ENCODE results near the gene DDHD1.

The DDHD1 gene

DNA sequence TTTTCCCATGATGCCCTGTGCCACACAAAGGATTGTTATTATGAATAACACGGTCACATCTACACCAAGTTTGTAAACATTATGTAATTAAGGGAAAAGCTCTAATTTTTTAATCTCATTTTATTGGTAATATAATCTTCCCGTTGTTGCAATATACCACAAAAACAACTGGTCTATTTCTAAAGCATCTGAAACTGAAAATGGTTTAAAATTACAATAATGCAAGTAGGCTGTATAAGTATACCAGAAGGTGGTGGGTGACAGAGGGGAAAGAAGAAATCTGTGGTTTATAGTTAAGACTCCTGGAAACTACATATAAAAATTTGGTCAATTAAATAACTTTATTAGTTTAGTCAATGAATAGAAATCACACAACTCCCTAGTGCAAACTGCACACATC lies 5.2 kb downstream of the DDHD1 start:
- no peak overlapping the region for H3K27ac ChIP-seq (ENCODE audit: poor library complexity, severe bottlenecking)
- DNase-seq (ENCODE audit: low spot score): no peak
- peaks cover 9% of the 10 kb centered on the region for H3K4me1 ChIP-seq (ENCODE audit: insufficient read depth, poor library complexity, severe bottlenecking)
- no peaks in the 10 kb centered on the region for H3K27me3 ChIP-seq (ENCODE audit: insufficient read depth, poor library complexity, severe bottlenecking)
- ATAC-seq (ENCODE audit: low read depth): no peak
- peaks cover 4% of the 10 kb centered on the region; the same call in 1 of the 2 replicates for H3K36me3 ChIP-seq (ENCODE audit: low read depth)
- no peaks in the 10 kb centered on the region for H3K9me3 ChIP-seq (ENCODE audit: severe bottlenecking)
- no peak overlapping the region for H3K4me3 ChIP-seq (ENCODE audit: severe bottlenecking)
- TF ChIP-seq, protein P1, sequence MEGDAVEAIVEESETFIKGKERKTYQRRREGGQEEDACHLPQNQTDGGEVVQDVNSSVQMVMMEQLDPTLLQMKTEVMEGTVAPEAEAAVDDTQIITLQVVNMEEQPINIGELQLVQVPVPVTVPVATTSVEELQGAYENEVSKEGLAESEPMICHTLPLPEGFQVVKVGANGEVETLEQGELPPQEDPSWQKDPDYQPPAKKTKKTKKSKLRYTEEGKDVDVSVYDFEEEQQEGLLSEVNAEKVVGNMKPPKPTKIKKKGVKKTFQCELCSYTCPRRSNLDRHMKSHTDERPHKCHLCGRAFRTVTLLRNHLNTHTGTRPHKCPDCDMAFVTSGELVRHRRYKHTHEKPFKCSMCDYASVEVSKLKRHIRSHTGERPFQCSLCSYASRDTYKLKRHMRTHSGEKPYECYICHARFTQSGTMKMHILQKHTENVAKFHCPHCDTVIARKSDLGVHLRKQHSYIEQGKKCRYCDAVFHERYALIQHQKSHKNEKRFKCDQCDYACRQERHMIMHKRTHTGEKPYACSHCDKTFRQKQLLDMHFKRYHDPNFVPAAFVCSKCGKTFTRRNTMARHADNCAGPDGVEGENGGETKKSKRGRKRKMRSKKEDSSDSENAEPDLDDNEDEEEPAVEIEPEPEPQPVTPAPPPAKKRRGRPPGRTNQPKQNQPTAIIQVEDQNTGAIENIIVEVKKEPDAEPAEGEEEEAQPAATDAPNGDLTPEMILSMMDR (IDR thresholded peaks at IDR 0.05; ENCODE audit: poor library complexity, severe bottlenecking): no peak

DNA sequence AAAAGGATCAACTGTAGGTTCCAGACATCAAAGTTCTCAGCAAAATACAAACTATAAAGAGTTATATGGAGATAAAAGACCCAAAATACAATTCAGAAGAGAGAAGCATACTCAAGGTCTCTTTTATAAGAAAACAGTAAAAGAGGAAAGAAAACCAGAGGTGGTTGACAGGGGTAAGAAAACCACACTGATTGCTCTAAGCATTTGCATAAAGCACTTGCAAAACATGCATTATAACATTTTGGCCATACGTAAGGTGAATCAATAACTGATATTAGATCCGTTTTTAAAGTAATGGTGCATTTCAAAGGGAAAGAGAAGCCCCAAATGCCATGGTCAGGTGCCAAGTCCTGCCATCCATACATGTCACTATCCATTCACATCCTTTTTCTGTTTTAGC lies 5.9 kb downstream of the DDHD1 start:
- Histone ChIP-seq H3K4me1 (ENCODE audit: insufficient read depth, poor library complexity, severe bottlenecking) (peaks cover 9% of the 10 kb centered on the region), H3K4me3 (ENCODE audit: severe bottlenecking) (no peak overlapping the region), H3K27ac (ENCODE audit: poor library complexity, severe bottlenecking) (no peak overlapping the region), H3K27me3 (ENCODE audit: insufficient read depth, poor library complexity, severe bottlenecking) (no peaks in the 10 kb centered on the region), H3K36me3 (ENCODE audit: low read depth) (peaks cover 4% of the 10 kb centered on the region; the same call in 1 of the 2 replicates), H3K9me3 (ENCODE audit: severe bottlenecking) (no peaks in the 10 kb centered on the region)
- ATAC-seq (ENCODE audit: low read depth) (no peak), DNase-seq (ENCODE audit: low spot score) (no peak)
- TF ChIP-seq, protein P1 (IDR thresholded peaks at IDR 0.05; ENCODE audit: poor library complexity, severe bottlenecking): no peak

GRCh38 chr14:53146739-53147138 lies 6.4 kb downstream of the DDHD1 start:
- ATAC-seq (ENCODE audit: low read depth) (no peak), DNase-seq (ENCODE audit: low spot score) (no peak)
- Histone ChIP-seq H3K4me1 (ENCODE audit: insufficient read depth, poor library complexity, severe bottlenecking) (peaks cover 9% of the 10 kb centered on the region), H3K9me3 (ENCODE audit: severe bottlenecking) (no peaks in the 10 kb centered on the region), H3K4me3 (ENCODE audit: severe bottlenecking) (no peak overlapping the region), H3K27ac (ENCODE audit: poor library complexity, severe bottlenecking) (no peak overlapping the region), H3K27me3 (ENCODE audit: insufficient read depth, poor library complexity, severe bottlenecking) (no peaks in the 10 kb centered on the region), H3K36me3 (ENCODE audit: low read depth) (peaks cover 4% of the 10 kb centered on the region; the same call in 1 of the 2 replicates)
- TF ChIP-seq, protein P1 (IDR thresholded peaks at IDR 0.05; ENCODE audit: poor library complexity, severe bottlenecking): no peak

GRCh38 chr14:53144244-53144643 lies 8.9 kb downstream of the DDHD1 start:
- DNase-seq (ENCODE audit: low spot score) (no peak), ATAC-seq (ENCODE audit: low read depth) (no peak)
- no peak overlapping the region for H3K4me3 ChIP-seq (ENCODE audit: severe bottlenecking)
- no peaks in the 10 kb centered on the region for H3K4me1 ChIP-seq (ENCODE audit: insufficient read depth, poor library complexity, severe bottlenecking)
- H3K9me3 ChIP-seq (ENCODE audit: severe bottlenecking): peaks cover 12% of the 10 kb centered on the region
- H3K27me3 ChIP-seq (ENCODE audit: insufficient read depth, poor library complexity, severe bottlenecking): no peaks in the 10 kb centered on the region
- TF ChIP-seq, protein P1 (IDR thresholded peaks at IDR 0.05; ENCODE audit: poor library complexity, severe bottlenecking): no peak
- H3K36me3 ChIP-seq (ENCODE audit: low read depth): peaks cover 4% of the 10 kb centered on the region; the same call in 1 of the 2 replicates
- no peak overlapping the region for H3K27ac ChIP-seq (ENCODE audit: poor library complexity, severe bottlenecking)

DNA sequence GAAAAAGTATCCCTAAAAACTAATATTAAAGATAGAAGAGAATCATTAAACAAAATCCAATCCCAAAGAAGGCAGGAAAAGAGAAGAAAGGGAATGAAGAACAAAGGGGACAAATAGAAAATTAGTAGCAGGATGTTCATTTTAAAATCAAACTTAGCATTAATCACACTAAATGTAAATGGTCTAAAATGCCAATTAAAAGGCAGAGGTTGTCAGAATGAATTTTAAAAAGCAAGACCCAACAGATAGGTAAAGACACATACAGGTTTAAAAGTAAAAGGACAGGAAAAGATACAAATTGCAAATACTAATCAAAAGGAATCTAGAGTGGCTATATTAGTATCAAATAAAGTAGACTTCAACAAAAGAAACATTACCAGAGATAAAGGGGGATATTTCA lies 12.5 kb downstream of the DDHD1 start:
- no peak overlapping the region for H3K27ac ChIP-seq (ENCODE audit: poor library complexity, severe bottlenecking)
- no peak overlapping the region for H3K4me3 ChIP-seq (ENCODE audit: severe bottlenecking)
- TF ChIP-seq, protein P1 (IDR thresholded peaks at IDR 0.05; ENCODE audit: poor library complexity, severe bottlenecking): no peak
- H3K4me1 ChIP-seq (ENCODE audit: insufficient read depth, poor library complexity, severe bottlenecking): no peaks in the 10 kb centered on the region
- DNase-seq (ENCODE audit: low spot score) (no peak), ATAC-seq (ENCODE audit: low read depth) (no peak)
- H3K36me3 ChIP-seq (ENCODE audit: low read depth): peaks cover 4% of the 10 kb centered on the region; the same call in 1 of the 2 replicates
- no peaks in the 10 kb centered on the region for H3K27me3 ChIP-seq (ENCODE audit: insufficient read depth, poor library complexity, severe bottlenecking)
- H3K9me3 ChIP-seq (ENCODE audit: severe bottlenecking): peaks cover 12% of the 10 kb centered on the region

All from RWPE2 (cell line).